Peyer's patch (tissue), 4 donors: Measurements from ENCODE around the gene RMP24.

Source experiments
- DNase-seq, 3 donors: peaks; one replicate each; pipeline ENCODE4 v3.0.0-alpha.2; 2017 to 2019
- H3K27ac ChIP-seq, 4 donors: fragments of 200-600 bp; sonication (generic); one replicate each; pipeline ENCODE4 v1.5.1; 2016 to 2019
- H3K27me3 ChIP-seq, 2 donors: fragments of 200-600 bp; sonication (generic); one replicate each; pipeline ENCODE4 v1.5.1; 2019
- H3K36me3 ChIP-seq, 3 donors: fragments of 200-600 bp; sonication (generic); one replicate each; pipeline ENCODE4 v1.5.1; 2016 to 2019
- H3K4me1 ChIP-seq, 4 donors: fragments of 200-600 bp; sonication (generic); one replicate each; pipeline ENCODE4 v1.5.1; 2016 to 2019
- H3K4me3 ChIP-seq, 4 donors: fragments of 200-600 bp; sonication (generic); 1 replicate in 3 of 4; 2 replicates in 1 of 4; pipeline ENCODE4 v1.5.1; 2016 to 2019; ENCODE audit warnings: mild to moderate bottlenecking in 1 of 4
- H3K9me3 ChIP-seq, 4 donors: fragments of 200-600 bp; sonication (generic); one replicate each; pipeline ENCODE4 v1.5.1; 2016 to 2019; ENCODE audit warnings: mild to moderate bottlenecking in 1 of 4
- CTCF ChIP-seq, 6 experiments: fragments of 450-650 bp in 4 of 6; fragments of 200-600 bp in 2 of 6; sonication (generic) in 1 of 6; IDR thresholded peaks; one replicate each; pipeline ENCODE4 v1.5.1; 2017 to 2019; ENCODE audit warnings: antibody characterized with exemption in 6 of 6, mild to moderate bottlenecking in 3 of 6, moderate library complexity in 1 of 6
- POLR2A ChIP-seq, 2 donors: fragments of 450-650 bp; IDR thresholded peaks; one replicate each; pipeline ENCODE4 v1.5.1; 2017; ENCODE audit warnings: antibody characterized with exemption in 2 of 2, mild to moderate bottlenecking in 2 of 2, moderate library complexity in 2 of 2

The RMP24 gene

GRCh38 chr18:35941299-35941698 lies 31.2 kb upstream of the RMP24 start:
- TF ChIP-seq CTCF (IDR thresholded peaks at IDR 0.05) (no peak), POLR2A (IDR thresholded peaks at IDR 0.05) (no peak)
- no peaks in the 10 kb centered on the region for H3K36me3 ChIP-seq
- H3K27ac ChIP-seq, result no peak overlapping the region
- no peaks in the 10 kb centered on the region for H3K4me1 ChIP-seq
- H3K9me3 ChIP-seq, result no peaks in the 10 kb centered on the region
- no peaks in the 10 kb centered on the region for H3K27me3 ChIP-seq
- no peak for DNase-seq
- no peak overlapping the region for H3K4me3 ChIP-seq

- no peaks in the 10 kb centered on the region for H3K36me3 ChIP-seq
- no peak for TF ChIP-seq POLR2A (IDR thresholded peaks at IDR 0.05)
- TF ChIP-seq CTCF (IDR thresholded peaks at IDR 0.05), result no peak
- no peak overlapping the region for H3K4me3 ChIP-seq
- H3K27ac ChIP-seq, result no peak overlapping the region
- H3K9me3 ChIP-seq, result no peaks in the 10 kb centered on the region
- no peaks in the 10 kb centered on the region for H3K27me3 ChIP-seq
- no peaks in the 10 kb centered on the region for H3K4me1 ChIP-seq
- DNase-seq, result no peak
Observed at GRCh38 chr18:35942133-35942532, 30.3 kb upstream of the RMP24 start.

- TF ChIP-seq POLR2A (IDR thresholded peaks at IDR 0.05) (no peak), CTCF (IDR thresholded peaks at IDR 0.05) (no peak)
- Histone ChIP-seq H3K4me1 (no peaks in the 10 kb centered on the region), H3K27ac (no peak overlapping the region), H3K27me3 (no peaks in the 10 kb centered on the region), H3K4me3 (no peak overlapping the region), H3K36me3 (no peaks in the 10 kb centered on the region), H3K9me3 (no peaks in the 10 kb centered on the region)
- no peak for DNase-seq
Observed at GRCh38 chr18:35942661-35943060, 29.8 kb upstream of the RMP24 start.

GRCh38 chr18:35948080-35948479 lies 24.4 kb upstream of the RMP24 start:
- no peak for TF ChIP-seq POLR2A (IDR thresholded peaks at IDR 0.05)
- no peak for TF ChIP-seq CTCF (IDR thresholded peaks at IDR 0.05)
- H3K36me3 ChIP-seq, result no peaks in the 10 kb centered on the region
- no peaks in the 10 kb centered on the region for H3K27me3 ChIP-seq
- H3K27ac ChIP-seq, result no peak overlapping the region
- H3K9me3 ChIP-seq, result no peaks in the 10 kb centered on the region
- no peak for DNase-seq
- H3K4me3 ChIP-seq, result no peak overlapping the region
- peaks cover 0 to 10% (median 2%) of the 10 kb centered on the region in 4 donors for H3K4me1 ChIP-seq

- Histone ChIP-seq H3K9me3 (no peaks in the 10 kb centered on the region), H3K27me3 (no peaks in the 10 kb centered on the region), H3K27ac (no peak overlapping the region), H3K4me3 (no peak overlapping the region), H3K4me1 (peaks cover 0 to 10% (median 2%) of the 10 kb centered on the region in 4 donors), H3K36me3 (no peaks in the 10 kb centered on the region)
- TF ChIP-seq CTCF (IDR thresholded peaks at IDR 0.05), result no peak
- no peak for TF ChIP-seq POLR2A (IDR thresholded peaks at IDR 0.05)
- no peak for DNase-seq
Observed at GRCh38 chr18:35949090-35949489, 23.4 kb upstream of the RMP24 start.
